Measurements from ENCODE around the gene POU6F2.

DNA sequence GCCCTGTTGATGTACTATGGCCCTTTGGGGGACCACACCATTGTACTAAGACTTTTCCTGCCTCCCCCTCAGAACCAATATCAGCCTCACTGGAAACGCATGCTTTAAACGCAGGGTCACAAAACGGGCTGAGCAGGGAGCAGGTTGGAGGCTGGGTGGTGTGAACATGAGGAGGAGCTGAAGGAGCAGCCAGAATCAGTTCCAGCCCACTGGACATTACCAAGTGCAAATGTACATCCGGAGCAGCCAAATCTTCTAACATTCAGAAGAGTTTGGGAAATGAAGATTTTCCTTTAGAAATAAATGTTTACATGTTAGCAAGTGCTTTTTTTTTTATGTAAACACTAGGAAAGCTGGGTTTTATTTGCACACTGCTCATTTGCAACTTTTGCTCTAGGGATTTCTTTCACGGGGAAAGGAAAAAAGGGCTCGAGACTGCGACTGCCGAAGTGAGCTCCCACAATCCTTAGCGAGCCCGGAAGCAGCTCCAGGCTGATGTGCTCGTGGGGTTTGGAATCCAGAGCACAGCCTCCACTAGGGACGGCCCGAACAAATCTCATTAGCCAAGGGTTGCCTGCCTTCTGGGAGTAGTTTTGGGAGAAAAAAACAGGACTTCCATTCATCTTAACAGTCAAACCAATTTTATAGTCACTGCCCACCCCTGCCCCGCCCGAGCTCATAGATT lies 480.5 kb downstream of the POU6F2 start:
- no peak for TF ChIP-seq POLR2A (IDR thresholded peaks at IDR 0.05)
- TF ChIP-seq CTCF (IDR thresholded peaks at IDR 0.05 in 4 of 5, conservative IDR thresholded peaks at IDR 0.05 in 1 of 5) = no peak
